Measurements from ENCODE around the gene TMEM270.
A peak's percentile ranks its signal among the peaks of the same experiment; 100 is the strongest.

GRCh38 chr7:73894733-73895551 is 34.0 kb downstream of the TMEM270 start:
- TF ChIP-seq CTCF (IDR thresholded peaks at IDR 0.05) (no peak), EP300 (IDR thresholded peaks at IDR 0.05) (peak in 1 of 2 donors; percentile 81)
